D721Med (cell line): ENCODE data around the gene ISM2.
A peak's percentile ranks its signal among the peaks of the same experiment; 100 is the strongest.

ENCODE experiments used
- DNase-seq: peaks from one replicate; pipeline ENCODE4 v3.0.0; 2011; ENCODE audit warnings: low spot score; ENCODE audit not compliant: insufficient read length
- FAIRE-seq: peaks from 2 replicates; lab custom pipeline; 2011; peaks lifted over from hg19 to GRCh38; lab: Jason Lieb, UNC
- CTCF ChIP-seq: IDR thresholded peaks from 2 replicates; pipeline ENCODE4 v1.5.1; 2012; ENCODE audit warnings: mild to moderate bottlenecking, control low read depth; ENCODE audit not compliant: insufficient read depth; ENCODE audit errors: missing control alignments

ISM2 gene

GRCh38 chr14:77490347-77490986 lies 8.1 kb downstream of the ISM2 start:
- TF ChIP-seq CTCF, result no peak
- DNase-seq (no peak), FAIRE-seq (no peak)

GRCh38 chr14:77489041-77489440 lies 9.6 kb downstream of the ISM2 start:
- DNase-seq (no peak), FAIRE-seq (no peak)
- no peak for TF ChIP-seq CTCF

- FAIRE-seq (no peak), DNase-seq (peak; percentile 8)
- no peak for TF ChIP-seq CTCF
These were observed 10.1 kb downstream of the ISM2 start for GRCh38 chr14:77488558-77488957.

GRCh38 chr14:77485901-77486678 lies 12.5 kb downstream of the ISM2 start:
- DNase-seq (no peak), FAIRE-seq (no peak)

GRCh38 chr14:77485256-77485655 lies 13.4 kb downstream of the ISM2 start:
- DNase-seq, result peak; percentile 6
- no peak for TF ChIP-seq CTCF
- no peak for FAIRE-seq

More at GRCh38 chr14:77485901-77486678, 12.5 kb downstream of the ISM2 start:
- TF ChIP-seq CTCF, result no peak

GRCh38 chr14:77482422-77482821 lies 16.2 kb downstream of the ISM2 start:
- FAIRE-seq, result no peak
- no peak for TF ChIP-seq CTCF
- DNase-seq, result no peak

GRCh38 chr14:77478796-77479195 lies 19.8 kb downstream of the ISM2 start:
- FAIRE-seq, result no peak
- no peak for DNase-seq
- no peak for TF ChIP-seq CTCF
